Activated CD8-positive, alpha-beta T cell treated with anti-CD3 and anti-CD28 coated beads, Interleukin-2, amount 10 ng/mL, durations not matched to agents 7 days and 5 days (primary cell): ENCODE data around the gene GNB4. TPM values are rescaled to one million over a fixed set of nuclear protein-coding genes. Genes with fewer than 3 reads are reported as not detected.
A peak's percentile ranks its signal among the peaks of the same experiment; 100 is the strongest.

Source experiments
- ATAC-seq: fragments of 150-1000 bp; cut with Tn5 transposase; one replicate; pipeline ENCODE4 v1.10.0; 2021; ENCODE audit warnings: moderate library complexity
- CTCF ChIA-PET: fragments of 350-600 bp; sonication (Branson Sonifier 250); formaldehyde crosslinking; loops from one replicate; lab custom pipeline; 2021; ENCODE audit warnings: antibody characterized with exemption; lab: Charles Lee
- POLR2A ChIA-PET: fragments of 350-600 bp; sonication (Branson Sonifier 250); formaldehyde crosslinking; loops from one replicate; lab custom pipeline; 2021; ENCODE audit warnings: antibody characterized with exemption; lab: Charles Lee
- DNase-seq: peaks from one replicate; pipeline ENCODE4 v3.0.0-alpha.2; 2020
- H3K27ac Mint-ChIP-seq: one replicate; pipeline ENCODE4 v1.8.0; 2021; ENCODE audit warnings: mild to moderate bottlenecking, mixed read lengths
- H3K27me3 Mint-ChIP-seq: one replicate; pipeline ENCODE4 v1.8.0; 2021; ENCODE audit warnings: low read depth, mixed read lengths
- H3K36me3 Mint-ChIP-seq: one replicate; pipeline ENCODE4 v1.8.0; 2021; ENCODE audit warnings: low read depth, mixed read lengths
- H3K4me1 Mint-ChIP-seq: one replicate; pipeline ENCODE4 v1.8.0; 2021; ENCODE audit warnings: low read depth, mixed read lengths
- H3K4me3 Mint-ChIP-seq: one replicate; pipeline ENCODE4 v1.8.0; 2021; ENCODE audit warnings: mild to moderate bottlenecking, mixed read lengths
- H3K9me3 Mint-ChIP-seq: one replicate; pipeline ENCODE4 v1.8.0; 2022; ENCODE audit warnings: mixed read lengths; ENCODE audit not compliant: insufficient read depth
- total RNA-seq, 2 experiments: library from RNA; stranded (reverse); gene quantifications; one replicate each; pipeline ENCODE4 v1.2.3, GENCODE V29; 2021

GNB4 gene
- total RNA-seq, 2 experiments from 2014 or later = 6.7 to 10.3 TPM

DNA sequence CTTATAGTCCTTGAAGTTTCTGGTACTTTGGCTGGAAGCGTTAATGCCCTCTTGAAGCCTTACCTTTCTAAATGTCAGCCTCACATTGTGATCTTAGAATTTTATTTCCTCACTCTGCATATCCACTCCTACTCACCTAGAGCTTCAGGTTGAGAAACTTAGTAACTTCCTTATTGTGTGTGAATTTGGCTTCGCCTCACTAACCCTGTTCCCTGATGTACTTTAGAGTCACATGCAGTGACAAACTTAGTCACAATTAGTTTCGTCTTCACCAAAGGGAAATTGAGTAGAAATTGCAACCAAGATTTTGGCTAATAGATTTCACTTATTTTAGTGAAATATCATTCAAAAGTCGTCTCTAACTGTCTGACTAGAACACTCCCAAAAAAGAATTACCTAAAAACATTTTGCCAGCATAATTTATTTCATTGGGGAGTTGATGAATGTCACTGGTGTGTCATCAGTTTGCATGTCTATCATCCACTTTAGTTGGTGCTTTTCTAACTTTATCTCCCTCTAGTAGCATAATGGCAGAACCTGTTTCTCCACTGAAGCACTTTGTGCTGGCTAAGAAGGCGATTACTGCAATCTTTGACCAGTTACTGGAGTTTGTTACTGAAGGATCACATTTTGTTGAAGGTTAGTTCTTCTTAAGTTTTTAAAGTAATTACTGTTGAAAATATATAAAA is 102.8 kb downstream of the GNB4 start:
- ATAC-seq (no peak), DNase-seq (no peak)
- peak overlapping the region; percentile 93 for H3K27ac Mint-ChIP-seq
- no peaks in the 10 kb centered on the region for H3K9me3 Mint-ChIP-seq
- CTCF ChIA-PET = interaction anchor here (0.7 to 2.0 kb wide), 3 partner anchors 24 to 27 kb away, joined by 3 to 9 read pairs (median 5); no protein-coding TSS in a partner anchor
- POLR2A ChIA-PET = interaction anchor here (0.7 kb wide), 1 partner anchor 180 kb away, joined by 4 read pairs; no protein-coding TSS in a partner anchor
- H3K4me3 Mint-ChIP-seq = peak overlapping the region; percentile 94
- H3K4me1 Mint-ChIP-seq = peaks cover 15% of the 10 kb centered on the region
- no peaks in the 10 kb centered on the region for H3K27me3 Mint-ChIP-seq
- H3K36me3 Mint-ChIP-seq = peaks cover 18% of the 10 kb centered on the region

- no peaks in the 10 kb centered on the region for H3K27me3 Mint-ChIP-seq
- H3K27ac Mint-ChIP-seq = peak within 1 kb of the TSS; percentile 93
- H3K36me3 Mint-ChIP-seq = peaks cover 14% of the 10 kb centered on the region
- H3K4me3 Mint-ChIP-seq = peak within 1 kb of the TSS; percentile 94
- CTCF ChIA-PET = interaction anchor here (1.0 to 2.0 kb wide), 2 partner anchors 23 to 26 kb away, joined by 3 to 9 read pairs; no protein-coding TSS in a partner anchor
- H3K9me3 Mint-ChIP-seq = no peaks in the 10 kb centered on the region
- ATAC-seq (peak; percentile 98), DNase-seq (peak; percentile 94)
- POLR2A ChIA-PET = interaction anchor here (0.7 to 2.6 kb wide), 5 partner anchors 17 to 257 kb away, joined by 3 to 12 read pairs (median 4); partner anchors contain the start of genes MRPL47, NDUFB5 and ZNF639
- H3K4me1 Mint-ChIP-seq = peaks cover 15% of the 10 kb centered on the region
These were observed 103.7 kb downstream of the GNB4 start, which contains the start of gene MFN1 for GRCh38 chr3:179347345-179348194. MFN1 (plus strand) TSS chr3:179347709; CDS start chr3:179348852, 1,143 bp downstream.

Other genes with a start within 250 kb of the GNB4 start
- 1 to 10 TPM in 1 of 2 experiments, under 1 TPM in 1; 0.87 to 1.2 TPM for gene KCNMB3, start 200.4 kb downstream of the GNB4 start, total RNA-seq
- 10 to 100 TPM; 36.3 to 40.6 TPM for gene ZNF639, start 128.4 kb downstream of the GNB4 start, total RNA-seq
- 10 to 100 TPM; 25.5 to 30.4 TPM for gene MFN1, start 103.8 kb downstream of the GNB4 start, total RNA-seq
- gene ACTL6A, start 111.5 kb upstream of the GNB4 start, total RNA-seq = 10 to 100 TPM; 86.5 to 88.3 TPM
- 10 to 100 TPM; 36.8 to 39.9 TPM for gene MRPL47, start 153.2 kb upstream of the GNB4 start, total RNA-seq
- 10 to 100 TPM; 87.1 to 95.9 TPM for gene NDUFB5, start 153.3 kb upstream of the GNB4 start, total RNA-seq
- 10 to 100 TPM in 1 of 2 experiments, 1 to 10 TPM in 1; 9.6 to 10.5 TPM for gene USP13, start 201.6 kb upstream of the GNB4 start, total RNA-seq